GM13977 (cell line): ENCODE results near the gene PTPRM.

Experiments used
- DNase-seq: peaks from one replicate; pipeline ENCODE4 v3.0.0; 2012; ENCODE audit warnings: low spot score
- CTCF ChIP-seq: IDR thresholded peaks from 2 replicates; pipeline ENCODE4 v1.5.1; 2012; ENCODE audit warnings: mild to moderate bottlenecking, control low read depth; ENCODE audit not compliant: insufficient read depth; ENCODE audit errors: extremely low read depth, missing control alignments
- in situ Hi-C: fragments of 300-500 bp; cut with MboI; formaldehyde crosslinking; loops from one replicate; pipeline ENCODE4 v1.12.0; 2022; ENCODE audit warnings: low sequenced_read_pairs, low pct_unique_long_range_greater_than_20kb, mixed read lengths, inconsistent platforms; ENCODE audit not compliant: unreplicated experiment

Gene PTPRM

GRCh38 chr18:7896805-7897518, 329.8 kb downstream of the PTPRM start:
- no peak for TF ChIP-seq CTCF
- DNase-seq: no peak
- in situ Hi-C loops: no loop called here

DNA sequence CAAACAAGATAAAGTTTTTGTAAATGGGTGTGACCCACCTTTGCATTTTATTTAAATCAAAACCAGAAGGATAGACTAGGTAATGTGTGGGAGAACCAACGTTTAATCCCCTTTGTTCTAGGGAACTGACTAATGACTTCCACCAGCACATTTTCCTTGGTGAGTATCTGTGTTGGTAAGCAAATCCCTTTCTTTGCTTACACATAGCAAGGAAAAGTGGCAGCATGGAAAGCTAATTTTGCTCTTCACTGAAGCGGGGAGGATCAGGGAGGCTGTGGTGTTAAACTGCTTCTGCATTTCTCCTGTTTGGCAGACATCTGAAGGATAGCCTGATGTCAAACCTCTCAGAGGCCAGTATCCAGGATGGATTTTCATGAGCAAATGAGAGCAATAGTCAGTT, 331.1 kb downstream of the PTPRM start:
- in situ Hi-C loops: no loop called here
- DNase-seq: no peak
- TF ChIP-seq CTCF: no peak

- DNase-seq: no peak
- in situ Hi-C loops: no loop called here
These were observed 332.0 kb downstream of the PTPRM start for GRCh38 chr18:7899078-7899477.

GRCh38 chr18:7900091-7900490, 333.0 kb downstream of the PTPRM start:
- no peak for TF ChIP-seq CTCF
- in situ Hi-C loops: no loop called here

More at GRCh38 chr18:7899078-7899477, 332.0 kb downstream of the PTPRM start:
- no peak for TF ChIP-seq CTCF

GRCh38 chr18:7901657-7902056, 334.5 kb downstream of the PTPRM start:
- in situ Hi-C loops: no loop called here
- no peak for TF ChIP-seq CTCF
- DNase-seq: no peak

More at GRCh38 chr18:7900091-7900490, 333.0 kb downstream of the PTPRM start:
- DNase-seq: no peak

DNA sequence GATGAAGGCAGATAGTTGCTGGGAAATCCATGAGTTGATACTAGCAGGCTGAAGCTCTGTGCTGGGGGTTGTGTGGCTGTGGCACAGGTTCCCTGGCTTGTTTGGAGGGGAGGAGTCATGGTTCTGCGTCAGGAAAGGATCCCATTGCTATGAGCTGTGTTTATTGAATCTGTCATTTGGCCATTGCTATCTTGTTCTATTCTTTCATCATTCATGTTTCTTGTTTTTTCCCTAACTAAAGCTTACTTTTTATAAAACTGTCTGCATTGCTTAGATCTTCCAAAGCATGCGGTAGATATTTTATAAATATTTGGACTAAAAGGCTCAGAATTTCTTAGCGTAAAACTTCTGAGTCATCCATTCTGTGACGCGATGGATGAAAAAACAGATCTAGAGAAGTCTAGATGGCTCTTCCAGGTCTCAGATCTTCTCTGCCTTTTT, 335.3 kb downstream of the PTPRM start:
- no peak for DNase-seq
- in situ Hi-C loops: no loop called here
- no peak for TF ChIP-seq CTCF
